NT2/D1 (cell line): ENCODE results near the gene ADAM33.

Experiments used
- DNase-seq: peaks from one replicate; pipeline ENCODE4 v3.0.0-alpha.2; 2011; ENCODE audit warnings: low read depth, low spot score
- H3K27me3 ChIP-seq: 2 replicates; pipeline ENCODE4 v1.6.0; 2011; ENCODE audit warnings: mild to moderate bottlenecking; ENCODE audit not compliant: insufficient read length, insufficient read depth
- H3K36me3 ChIP-seq: 2 replicates; pipeline ENCODE4 v1.6.1; 2011; ENCODE audit warnings: mild to moderate bottlenecking, low read length, mixed read lengths; ENCODE audit not compliant: insufficient read depth, insufficient read length
- H3K4me1 ChIP-seq: 2 replicates; pipeline ENCODE4 v1.5.1; 2011; ENCODE audit not compliant: insufficient read depth, insufficient read length
- H3K4me3 ChIP-seq: 2 replicates; pipeline ENCODE4 v1.5.1; 2011; ENCODE audit warnings: low read depth; ENCODE audit not compliant: insufficient read length
- H3K9ac ChIP-seq: 2 replicates; pipeline ENCODE4 v1.6.0; 2011; ENCODE audit warnings: low read depth; ENCODE audit not compliant: insufficient read length
- H3K9me3 ChIP-seq: 2 replicates; pipeline ENCODE4 v1.5.1; 2011; ENCODE audit warnings: mild to moderate bottlenecking, low read length; ENCODE audit not compliant: insufficient read depth
- SUZ12 ChIP-seq: IDR thresholded peaks from 2 replicates; pipeline ENCODE4 v1.6.1; 2011; ENCODE audit not compliant: insufficient read length, insufficient read depth; ENCODE audit errors: extremely low read depth
- YY1 ChIP-seq: IDR thresholded peaks from 2 replicates; pipeline ENCODE4 v1.6.1; 2011; ENCODE audit not compliant: insufficient read length, insufficient read depth
- ZNF274 ChIP-seq: IDR thresholded peaks from 2 replicates; pipeline ENCODE4 v1.6.1; 2011; ENCODE audit warnings: mild to moderate bottlenecking, low read depth, low read length

ADAM33 gene

GRCh38 chr20:3661814-3662665 is 19.8 kb downstream of the ADAM33 start:
- Histone ChIP-seq H3K27me3 (no peaks in the 10 kb centered on the region), H3K4me3 (no peak overlapping the region), H3K9ac (no peak overlapping the region), H3K9me3 (peaks cover 16% of the 10 kb centered on the region; the same call in 1 of the 2 replicates), H3K4me1 (peaks cover 3% of the 10 kb centered on the region), H3K36me3 (no peaks in the 10 kb centered on the region)
- no peak for TF ChIP-seq YY1
- DNase-seq, result no peak

DNA sequence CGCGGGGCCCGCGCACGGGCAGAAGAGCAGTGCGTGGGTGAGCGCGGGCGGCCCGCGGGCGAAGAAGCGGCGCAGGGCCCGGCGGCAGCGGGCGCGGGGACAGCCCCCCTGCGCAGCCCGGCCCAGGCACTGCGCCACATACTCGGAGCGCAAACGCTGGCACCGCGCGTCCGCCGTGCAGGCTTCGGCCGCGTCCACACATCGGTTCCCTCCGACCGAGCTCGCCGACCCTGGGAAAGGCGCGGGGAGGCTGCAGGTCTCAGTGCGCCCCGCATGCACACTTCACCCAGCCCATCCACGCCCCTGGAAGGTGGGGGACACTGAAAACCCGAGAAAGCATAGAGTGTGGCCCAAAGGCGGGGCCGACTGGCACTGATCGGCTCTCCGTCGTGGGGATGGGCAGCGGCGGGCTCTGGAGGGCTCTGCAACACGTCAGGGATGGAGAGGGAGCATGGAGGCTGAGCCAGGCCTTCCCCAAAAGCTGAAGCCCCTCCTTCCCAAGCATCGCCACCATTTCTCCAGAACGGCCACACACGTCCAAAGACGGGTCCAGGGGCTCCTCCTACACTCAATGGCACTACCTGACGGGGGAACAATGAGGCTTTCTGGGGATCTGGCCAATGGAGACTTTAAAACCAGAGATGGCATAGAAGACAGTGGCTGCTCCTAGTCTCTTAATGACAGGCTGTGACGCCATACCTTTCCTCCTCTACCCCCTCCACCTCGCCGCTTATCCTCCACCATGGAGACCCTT is 20.6 kb downstream of the ADAM33 start:
- no peak overlapping the region for H3K4me3 ChIP-seq
- no peaks in the 10 kb centered on the region for H3K27me3 ChIP-seq
- TF ChIP-seq YY1 (no peak), SUZ12 (no peak), ZNF274 (no peak)
- peaks cover 3% of the 10 kb centered on the region for H3K4me1 ChIP-seq
- H3K9ac ChIP-seq, result no peak overlapping the region
- H3K9me3 ChIP-seq, result peaks cover 16% of the 10 kb centered on the region; the same call in 1 of the 2 replicates
- DNase-seq, result no peak
- H3K36me3 ChIP-seq, result no peaks in the 10 kb centered on the region

DNA sequence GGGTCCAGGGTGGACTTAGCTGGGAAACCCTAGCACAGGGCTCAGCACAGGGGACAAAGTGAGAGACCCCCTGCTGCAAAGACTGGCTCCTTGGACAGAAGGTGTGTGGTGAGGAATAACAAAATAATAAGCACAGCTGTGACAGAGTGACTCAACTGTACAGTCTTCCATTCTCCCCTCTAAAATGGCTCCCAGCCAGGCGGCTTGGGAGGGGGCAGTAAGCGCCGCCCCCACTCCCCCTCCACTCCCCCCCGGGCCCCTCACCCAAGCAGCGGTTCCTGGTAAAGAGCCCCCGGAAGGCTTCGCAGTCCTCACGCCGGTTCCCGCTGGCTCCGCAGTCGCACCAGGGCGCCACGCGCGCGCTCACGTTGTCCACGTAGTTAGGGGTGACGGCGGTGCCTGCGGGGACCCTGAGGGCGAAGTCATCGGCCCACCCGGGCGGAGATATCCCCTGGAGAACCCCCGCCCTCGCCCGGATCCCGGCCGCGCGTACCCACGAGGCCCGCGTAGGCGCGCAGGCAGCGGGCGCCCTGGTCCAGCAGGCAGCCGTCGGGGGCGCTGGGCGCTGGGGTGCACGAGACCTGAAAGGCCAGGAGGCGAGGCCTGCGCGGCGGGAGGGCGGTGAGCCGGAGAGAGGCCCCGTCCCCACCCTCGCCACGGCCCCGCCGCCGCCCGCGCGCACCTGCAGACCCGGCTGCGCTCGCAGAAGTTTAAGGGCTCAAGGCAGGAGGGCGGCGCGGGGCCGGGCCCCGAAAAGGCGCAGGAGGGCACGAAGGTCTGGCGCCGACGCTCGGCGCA is 21.3 kb downstream of the ADAM33 start:
- Histone ChIP-seq H3K4me3 (no peak overlapping the region), H3K27me3 (no peaks in the 10 kb centered on the region), H3K9me3 (peaks cover 16% of the 10 kb centered on the region; the same call in 1 of the 2 replicates), H3K36me3 (no peaks in the 10 kb centered on the region), H3K4me1 (peaks cover 3% of the 10 kb centered on the region), H3K9ac (no peak overlapping the region)
- DNase-seq, result no peak
- TF ChIP-seq ZNF274 (no peak), SUZ12 (no peak), YY1 (no peak)

DNA sequence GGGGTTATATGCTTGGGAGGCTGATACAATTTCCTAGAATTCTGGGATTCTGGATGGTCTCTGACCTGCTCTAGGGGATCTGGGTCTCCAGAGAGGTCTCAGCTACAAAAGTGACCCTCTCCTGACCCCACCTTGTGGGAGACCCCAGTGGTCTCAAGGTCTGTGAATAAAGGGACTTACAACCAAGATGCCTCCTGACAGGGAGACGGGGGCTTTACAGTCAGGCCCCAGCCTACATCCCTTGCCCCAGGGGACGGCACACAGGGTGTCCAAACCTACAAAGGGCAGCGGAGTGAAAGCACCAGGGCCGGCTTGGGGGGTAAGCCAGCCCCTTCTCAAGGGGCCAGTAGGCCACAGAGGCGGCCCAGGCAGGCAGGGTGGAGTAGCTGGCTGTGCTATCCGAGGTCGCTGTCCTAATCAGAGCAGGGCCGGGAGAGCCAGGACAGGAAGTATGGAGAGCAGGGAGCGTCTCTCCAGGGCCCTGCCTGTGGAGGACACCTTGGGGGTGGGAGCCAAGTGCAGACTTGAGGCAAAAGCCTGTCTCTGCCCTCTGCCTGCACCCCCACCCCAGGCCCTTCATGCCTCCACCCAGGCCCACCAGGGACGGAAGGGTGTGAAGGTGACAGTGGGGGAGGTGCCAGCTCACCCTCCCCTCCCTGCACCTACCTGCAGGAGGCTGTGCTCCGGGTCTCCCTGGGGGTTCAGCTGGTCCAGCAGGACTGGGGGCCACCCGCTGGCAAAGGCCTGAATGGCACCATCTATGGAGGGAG is 22.1 kb downstream of the ADAM33 start:
- no peak overlapping the region for H3K4me3 ChIP-seq
- no peak for DNase-seq
- H3K36me3 ChIP-seq, result no peaks in the 10 kb centered on the region
- peaks cover 3% of the 10 kb centered on the region for H3K4me1 ChIP-seq
- H3K27me3 ChIP-seq, result no peaks in the 10 kb centered on the region
- peaks cover 16% of the 10 kb centered on the region; the same call in 1 of the 2 replicates for H3K9me3 ChIP-seq
- H3K9ac ChIP-seq, result no peak overlapping the region
- TF ChIP-seq ZNF274 (no peak), SUZ12 (no peak), YY1 (no peak)

DNA sequence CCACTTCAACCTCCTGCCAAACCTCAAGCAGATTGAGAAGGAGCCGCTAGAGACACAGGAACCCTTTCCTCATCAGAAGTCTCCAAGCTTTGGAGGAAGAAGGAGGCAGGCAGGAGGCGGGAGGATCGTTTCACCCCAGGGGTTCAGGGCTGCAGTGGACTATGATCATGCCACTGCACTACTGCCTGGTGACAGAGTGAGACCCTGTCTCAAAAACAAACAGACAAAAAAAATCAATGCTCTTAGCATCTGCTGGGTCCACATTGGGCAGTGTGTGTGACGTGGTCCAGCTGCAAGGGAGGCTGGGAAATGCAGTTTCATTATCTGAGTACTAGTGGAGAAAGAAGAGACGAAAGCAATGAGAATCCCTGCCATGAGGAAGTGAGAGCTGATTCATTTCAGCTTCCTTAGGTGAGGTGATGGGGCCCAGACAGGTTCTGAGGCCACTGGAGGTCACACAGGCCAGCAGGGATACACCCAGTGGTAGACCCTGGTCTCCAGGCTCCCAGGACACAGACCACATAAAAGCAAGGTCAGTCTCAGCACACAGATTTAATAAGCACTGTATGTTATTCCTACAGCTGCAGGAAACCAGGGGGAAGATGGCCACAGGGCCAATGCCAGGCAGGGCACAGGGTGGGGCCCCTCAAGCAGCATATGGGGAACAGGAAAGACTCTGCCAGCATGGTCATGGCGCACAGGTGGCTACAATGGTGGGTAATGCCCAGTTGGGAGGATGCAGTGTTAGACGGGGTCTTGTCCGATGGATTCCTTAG is 22.9 kb downstream of the ADAM33 start:
- Histone ChIP-seq H3K4me1 (peaks cover 3% of the 10 kb centered on the region), H3K36me3 (no peaks in the 10 kb centered on the region), H3K9me3 (peaks cover 16% of the 10 kb centered on the region; the same call in 1 of the 2 replicates), H3K27me3 (no peaks in the 10 kb centered on the region), H3K4me3 (no peak overlapping the region), H3K9ac (no peak overlapping the region)
- TF ChIP-seq ZNF274 (no peak), YY1 (no peak), SUZ12 (no peak)
- DNase-seq, result no peak

GRCh38 chr20:3658019-3658715 is 23.6 kb downstream of the ADAM33 start:
- Histone ChIP-seq H3K27me3 (no peaks in the 10 kb centered on the region), H3K4me3 (no peak overlapping the region), H3K36me3 (no peaks in the 10 kb centered on the region), H3K9ac (no peak overlapping the region), H3K9me3 (peaks cover 16% of the 10 kb centered on the region; the same call in 1 of the 2 replicates), H3K4me1 (peaks cover 3% of the 10 kb centered on the region)
- no peak for DNase-seq
- TF ChIP-seq SUZ12 (no peak), YY1 (no peak), ZNF274 (no peak)
